Endothelial cell of umbilical vein (primary cell): ENCODE results near the gene PRKAR1B. TPM values are rescaled to one million over a fixed set of nuclear protein-coding genes. Genes with fewer than 3 reads are reported as not detected.

Experiments used
- BruUV-seq: library from RNA; stranded (reverse); fragments of 400-500 nt; replicated peaks from 2 replicates; lab custom pipeline; 2021; lab: Mats Ljungman, UMichigan
- CTCF ChIA-PET: fragments of 300-600, 350-600 bp; sonication (Branson Sonifier 250); formaldehyde crosslinking; loops from one replicate; lab custom pipeline; 2021; ENCODE audit warnings: antibody characterized with exemption, inconsistent platforms; lab: Charles Lee
- POLR2A ChIA-PET: fragments of 300-600, 350-600 bp; sonication (Branson Sonifier 250); formaldehyde crosslinking; loops from one replicate; lab custom pipeline; 2021; ENCODE audit warnings: antibody characterized with exemption, inconsistent platforms; lab: Charles Lee
- DNase-seq: peaks from one replicate; pipeline ENCODE4 v3.0.0-alpha.2; 2011; ENCODE audit warnings: low read depth, low spot score
- FAIRE-seq: peaks from 2 replicates; lab custom pipeline; 2011; peaks lifted over from hg19 to GRCh38; lab: Jason Lieb, UNC
- H2AFZ ChIP-seq: 2 replicates; pipeline ENCODE4 v1.6.0; 2012; ENCODE audit warnings: low read depth, low read length, control low read depth, inconsistent platforms
- H3K27ac ChIP-seq: 2 replicates; pipeline ENCODE4 v1.5.1; 2011; ENCODE audit warnings: low read depth, mild to moderate bottlenecking, control low read depth, low read length, moderate library complexity; ENCODE audit not compliant: insufficient read depth
- H3K27me3 ChIP-seq, 2 experiments: 2 replicates each; pipeline versions ENCODE4 v1.6.0 to v1.6.1; 2011; ENCODE audit warnings: low read length in 2 of 2, mixed read lengths in 1 of 2; ENCODE audit not compliant: control insufficient read depth in 2 of 2, insufficient read depth in 2 of 2
- H3K36me3 ChIP-seq, 2 experiments: 2 replicates in 1 of 2; 3 replicates in 1 of 2; pipeline ENCODE4 v1.5.1; 2011; ENCODE audit warnings: low read length in 2 of 2, mild to moderate bottlenecking in 1 of 2, moderate library complexity in 1 of 2; ENCODE audit not compliant: control insufficient read depth in 2 of 2, insufficient read depth in 2 of 2; ENCODE audit errors: extremely low read depth in 1 of 2
- H3K4me1 ChIP-seq: 3 replicates; pipeline ENCODE4 v1.5.1; 2011; ENCODE audit warnings: mild to moderate bottlenecking, low read length; ENCODE audit not compliant: control insufficient read depth, insufficient read depth; ENCODE audit errors: extremely low read depth
- H3K4me2 ChIP-seq: 2 replicates; pipeline ENCODE4 v1.6.1; 2011; ENCODE audit warnings: low read length, control low read depth, mixed read lengths; ENCODE audit not compliant: insufficient read depth
- H3K4me3 ChIP-seq, 3 experiments: fragments of 200-600 bp in 1 of 3; sonication (generic), shearing (Covaris generic) in 1 of 3; replicated peaks in 1 of 3; 2 replicates each; pipeline ENCODE4 v1.5.1; 2011 to 2016; ENCODE audit warnings: control low read depth in 3 of 3, low read length in 3 of 3, mild to moderate bottlenecking in 2 of 3, inconsistent platforms in 1 of 3, low read depth in 1 of 3, moderate library complexity in 1 of 3; ENCODE audit not compliant: insufficient read depth in 1 of 3
- H3K79me2 ChIP-seq: 2 replicates; pipeline ENCODE4 v1.6.0; 2012; ENCODE audit warnings: low read length, inconsistent platforms; ENCODE audit not compliant: control insufficient read depth, insufficient read depth
- H3K9ac ChIP-seq: replicated peaks from 2 replicates; pipeline ENCODE3; 2011; ENCODE audit warnings: low read length, control low read depth; ENCODE audit not compliant: insufficient read depth; ENCODE audit errors: extremely low read depth
- H3K9me1 ChIP-seq: replicated peaks from 3 replicates; pipeline ENCODE4 v1.6.0; 2011; ENCODE audit warnings: mild to moderate bottlenecking, low read length; ENCODE audit not compliant: control insufficient read depth, insufficient read depth; ENCODE audit errors: extremely low read depth
- H3K9me3 ChIP-seq: replicated peaks from 2 replicates; pipeline ENCODE4 v1.5.1; 2012; ENCODE audit warnings: low read length, inconsistent platforms; ENCODE audit not compliant: control insufficient read depth, insufficient read depth
- H4K20me1 ChIP-seq: replicated peaks from 2 replicates; pipeline ENCODE3; 2011; ENCODE audit warnings: mild to moderate bottlenecking, low read length; ENCODE audit not compliant: control insufficient read depth, insufficient read depth; ENCODE audit errors: extremely low read depth
- CTCF ChIP-seq, 2 donors: IDR thresholded peaks; 1 replicate in 1 of 2; 2 replicates in 1 of 2; pipeline ENCODE4 v1.5.1; 2011; ENCODE audit warnings: low read length in 2 of 2, mild to moderate bottlenecking in 2 of 2, moderate library complexity in 2 of 2, control low read depth in 1 of 2, inconsistent platforms in 1 of 2, low read depth in 1 of 2; ENCODE audit not compliant: insufficient read depth in 1 of 2; ENCODE audit errors: extremely low read depth in 1 of 2
- EZH2 ChIP-seq: IDR thresholded peaks from 2 replicates; pipeline ENCODE4 v1.6.1; 2012; ENCODE audit warnings: borderline replicate concordance, low read depth, mild to moderate bottlenecking, moderate library complexity, low read length, inconsistent platforms; ENCODE audit not compliant: severe bottlenecking
- FOS ChIP-seq: IDR thresholded peaks from 2 replicates; pipeline ENCODE4 v1.6.1; 2011; ENCODE audit warnings: mild to moderate bottlenecking, low read length, moderate library complexity, borderline replicate concordance; ENCODE audit not compliant: insufficient read depth
- GATA2 ChIP-seq: IDR thresholded peaks from 2 replicates; pipeline ENCODE4 v1.7.0; 2011; ENCODE audit warnings: low read depth, mild to moderate bottlenecking, moderate library complexity, mixed read lengths, low read length; ENCODE audit not compliant: insufficient read length, insufficient read depth
- JUN ChIP-seq: IDR thresholded peaks from 2 replicates; pipeline ENCODE4 v1.6.1; 2011; ENCODE audit warnings: borderline replicate concordance, low read depth; ENCODE audit not compliant: insufficient read length, insufficient read depth
- MYC ChIP-seq: IDR thresholded peaks from one replicate; pipeline ENCODE4 v1.6.1; 2011; ENCODE audit warnings: mild to moderate bottlenecking, low read depth, low read length
- POLR2A ChIP-seq: IDR thresholded peaks from 2 replicates; pipeline ENCODE4 v1.6.1; 2012; ENCODE audit warnings: low read depth, mild to moderate bottlenecking, control low read depth, low read length
- POLR2AphosphoS5 ChIP-seq: IDR thresholded peaks from 2 replicates; pipeline ENCODE4 v1.6.1; 2012; ENCODE audit warnings: low read depth, mild to moderate bottlenecking, control low read depth, low read length, moderate library complexity; ENCODE audit not compliant: insufficient read depth
- dilution Hi-C: fragments of 300-500 bp; cut with MboI; formaldehyde crosslinking; loops from one replicate; pipeline ENCODE4 v1.15.0; 2019; ENCODE audit warnings: low sequenced_read_pairs; ENCODE audit not compliant: extremely low pct_ligation_motif_present
- intact Hi-C: fragments of 100-400 bp; cut with micrococcal nuclease; formaldehyde crosslinking; loops from one replicate; pipeline ENCODE4 v1.10.0; 2022
- polyA plus RNA-seq, 4 experiments: library from polyadenylated mRNA; depleted of rRNA in 3 of 4; stranded (reverse) in 3 of 4; unstranded in 1 of 4; fragments of >200 nt; gene quantifications; 2 replicates each; pipeline versions ENCODE4 v1.2.1 to v1.2.3, GENCODE V29; 2011 to 2012; ENCODE audit warnings: missing spikeins in 1 of 4
- total RNA-seq: library from RNA; stranded (reverse); gene quantifications from 2 replicates; pipeline ENCODE4 v1.2.3, GENCODE V29; 2021

PRKAR1B gene
- total and polyA plus RNA-seq, 2 donors (not counting 3 experiments of a cell fraction or from before 2014, with no cell fraction given) = 15.4 to 29.2 TPM

GRCh38 chr7:521221-522070 lies 205.6 kb downstream of the PRKAR1B start:
- no TSS peak for BruUV-seq
- no peak overlapping the region for H2AFZ ChIP-seq

DNA sequence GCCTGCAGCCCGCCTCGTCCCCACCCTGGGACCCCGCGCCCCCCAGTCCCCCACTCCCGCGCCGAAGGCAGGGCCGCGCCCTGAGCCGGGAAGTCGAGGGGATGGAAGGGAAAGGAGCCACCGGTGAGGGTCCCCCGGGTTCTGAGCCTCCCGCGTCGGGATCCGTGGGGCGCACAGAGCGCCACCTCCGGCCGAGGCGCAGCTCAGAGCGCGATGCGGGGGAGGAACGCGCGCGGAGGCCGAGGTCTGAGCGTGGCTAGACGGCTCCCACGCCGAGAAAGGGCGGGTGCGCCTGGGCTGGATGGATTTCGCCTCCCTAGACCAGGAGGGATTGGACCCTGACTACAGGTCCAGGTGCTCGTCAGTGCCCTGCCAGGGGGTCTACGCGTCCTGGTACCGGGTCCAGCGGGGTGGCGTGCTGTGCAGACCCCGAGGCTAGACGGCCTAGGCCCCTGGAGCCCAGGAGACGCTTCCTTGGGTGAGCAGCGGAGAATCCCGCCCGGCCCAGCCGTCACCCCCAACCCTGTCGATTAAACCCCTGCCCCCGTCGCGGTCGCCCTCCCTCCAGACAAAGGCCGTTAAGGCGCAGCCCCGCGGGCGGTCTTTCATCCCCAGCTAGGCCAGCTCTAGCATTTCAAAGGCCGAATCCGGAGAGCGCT lies 206.4 kb downstream of the PRKAR1B start:
- Histone ChIP-seq H3K79me2 (peaks cover 32% of the 10 kb centered on the region), H3K4me1 (peaks cover 14% of the 10 kb centered on the region), H4K20me1 (no peaks in the 10 kb centered on the region), H3K9me3 (no peaks in the 10 kb centered on the region), H2AFZ (no peak overlapping the region), H3K4me2 (no peak overlapping the region), H3K9me1 (no peaks in the 10 kb centered on the region), H3K27ac (no peak overlapping the region), H3K36me3 (no peaks in the 10 kb centered on the region), H3K4me3 (peak overlapping the region in 2 of 3 experiments; percentile 37 to 83), H3K27me3 (peaks cover 9 to 11% of the 10 kb centered on the region in 2 experiments), H3K9ac (no peak overlapping the region)
- POLR2A ChIA-PET = interaction anchor here (0.9 kb wide), 1 partner anchor 22 kb away, joined by 3 read pairs; no protein-coding TSS in a partner anchor
- DNase-seq (no peak), FAIRE-seq (no peak)
- no peak for TF ChIP-seq POLR2AphosphoS5
- TF ChIP-seq JUN = no peak
- no peak for TF ChIP-seq GATA2
- TF ChIP-seq CTCF (IDR thresholded peaks at IDR 0.05; ENCODE audit: extremely low read depth in 1 of 2, insufficient read depth in 1 of 2, low read depth in 1 of 2, low read length in 2 of 2) = peak; percentile 14 to 42
- TF ChIP-seq MYC = no peak
- TF ChIP-seq FOS = no peak
- TF ChIP-seq EZH2 = peak; percentile 73
- TF ChIP-seq POLR2A = no peak
- BruUV-seq = no TSS peak
- dilution Hi-C loops (no loop called here), intact Hi-C loops (loop anchor here (1.0 to 2.0 kb wide), 2 partner anchors 60 to 116 kb away; no protein-coding TSS in a partner anchor)
- CTCF ChIA-PET = interaction anchor here (0.7 to 3.3 kb wide), 17 partner anchors 9 to 253 kb away, joined by 3 to 34 read pairs (median 3); partner anchors contain the start of gene PRKAR1B

More at GRCh38 chr7:521221-522070, 205.6 kb downstream of the PRKAR1B start:
- no peaks in the 10 kb centered on the region for H3K36me3 ChIP-seq
- ChIA-PET POLR2A (interaction anchor here (0.9 kb wide), 1 partner anchor 21 kb away, joined by 3 read pairs; no protein-coding TSS in a partner anchor), CTCF (interaction anchor here (0.9 to 2.5 kb wide), 5 partner anchors 17 to 252 kb away, joined by 3 to 7 read pairs (median 4); no protein-coding TSS in a partner anchor)
- peak overlapping the region in 2 of 3 experiments; percentile 23 to 35 for H3K4me3 ChIP-seq
- peaks cover 9 to 11% of the 10 kb centered on the region in 2 experiments for H3K27me3 ChIP-seq
- H3K9ac ChIP-seq = peak overlapping the region; percentile 34
- DNase-seq = peak; percentile 29
- peaks cover 24% of the 10 kb centered on the region for H3K79me2 ChIP-seq
- intact Hi-C loops (loop anchor here (1.0 to 2.0 kb wide), 2 partner anchors 17 to 61 kb away; no protein-coding TSS in a partner anchor), dilution Hi-C loops (no loop called here)
- H3K9me1 ChIP-seq = no peaks in the 10 kb centered on the region
- H3K4me2 ChIP-seq = peak overlapping the region; percentile 26
- no peak overlapping the region for H3K27ac ChIP-seq
- H3K4me1 ChIP-seq = peaks cover 14% of the 10 kb centered on the region
- H4K20me1 ChIP-seq = no peaks in the 10 kb centered on the region
- no peak for FAIRE-seq
- TF ChIP-seq EZH2 (peak; percentile 69), FOS (no peak)
- H3K9me3 ChIP-seq = no peaks in the 10 kb centered on the region
